Measurements from ENCODE around the gene PEX12.

Gene PEX12

DNA sequence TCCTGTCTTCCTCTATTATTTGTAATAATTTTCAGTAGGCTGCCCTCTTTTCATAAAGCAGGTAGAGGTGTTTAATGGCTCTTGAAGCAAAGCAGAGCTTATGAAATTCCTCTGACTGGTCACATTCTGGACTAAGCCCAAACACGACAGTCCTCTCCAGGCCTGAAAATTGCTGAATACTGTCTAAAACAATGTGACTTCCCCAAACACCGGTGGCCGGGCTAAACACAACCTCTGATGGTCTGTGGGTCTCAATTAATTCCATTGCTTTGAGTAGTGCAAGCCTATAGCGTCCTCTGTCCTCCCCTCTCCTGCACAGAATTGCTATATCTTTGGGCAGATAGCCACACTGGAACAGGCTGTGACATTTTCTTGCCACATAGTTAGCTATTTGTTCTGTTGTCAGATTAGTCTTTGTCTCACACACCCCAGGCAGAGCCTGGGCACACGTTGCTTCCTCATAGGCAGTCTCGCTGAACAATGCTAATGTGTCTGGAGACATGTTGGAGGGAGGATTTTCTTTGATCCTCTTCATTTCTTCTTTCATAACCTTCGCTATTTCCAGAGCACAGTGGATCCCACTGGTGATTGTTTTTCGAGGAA is 30.1 kb downstream of the PEX12 start:
- DNase-seq: no peak
- H3K27ac Mint-ChIP-seq: no peak overlapping the region
- TF ChIP-seq, protein P1, sequence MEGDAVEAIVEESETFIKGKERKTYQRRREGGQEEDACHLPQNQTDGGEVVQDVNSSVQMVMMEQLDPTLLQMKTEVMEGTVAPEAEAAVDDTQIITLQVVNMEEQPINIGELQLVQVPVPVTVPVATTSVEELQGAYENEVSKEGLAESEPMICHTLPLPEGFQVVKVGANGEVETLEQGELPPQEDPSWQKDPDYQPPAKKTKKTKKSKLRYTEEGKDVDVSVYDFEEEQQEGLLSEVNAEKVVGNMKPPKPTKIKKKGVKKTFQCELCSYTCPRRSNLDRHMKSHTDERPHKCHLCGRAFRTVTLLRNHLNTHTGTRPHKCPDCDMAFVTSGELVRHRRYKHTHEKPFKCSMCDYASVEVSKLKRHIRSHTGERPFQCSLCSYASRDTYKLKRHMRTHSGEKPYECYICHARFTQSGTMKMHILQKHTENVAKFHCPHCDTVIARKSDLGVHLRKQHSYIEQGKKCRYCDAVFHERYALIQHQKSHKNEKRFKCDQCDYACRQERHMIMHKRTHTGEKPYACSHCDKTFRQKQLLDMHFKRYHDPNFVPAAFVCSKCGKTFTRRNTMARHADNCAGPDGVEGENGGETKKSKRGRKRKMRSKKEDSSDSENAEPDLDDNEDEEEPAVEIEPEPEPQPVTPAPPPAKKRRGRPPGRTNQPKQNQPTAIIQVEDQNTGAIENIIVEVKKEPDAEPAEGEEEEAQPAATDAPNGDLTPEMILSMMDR (IDR thresholded peaks at IDR 0.05): no peak
- H3K4me3 Mint-ChIP-seq: no peak overlapping the region
- no peaks in the 10 kb centered on the region for H3K4me1 Mint-ChIP-seq
- no peaks in the 10 kb centered on the region for H3K36me3 Mint-ChIP-seq (ENCODE audit: low read depth)
- H3K9me3 Mint-ChIP-seq: no peaks in the 10 kb centered on the region
- H3K27me3 Mint-ChIP-seq (ENCODE audit: low read depth, poor library complexity): peaks cover 71% of the 10 kb centered on the region

DNA sequence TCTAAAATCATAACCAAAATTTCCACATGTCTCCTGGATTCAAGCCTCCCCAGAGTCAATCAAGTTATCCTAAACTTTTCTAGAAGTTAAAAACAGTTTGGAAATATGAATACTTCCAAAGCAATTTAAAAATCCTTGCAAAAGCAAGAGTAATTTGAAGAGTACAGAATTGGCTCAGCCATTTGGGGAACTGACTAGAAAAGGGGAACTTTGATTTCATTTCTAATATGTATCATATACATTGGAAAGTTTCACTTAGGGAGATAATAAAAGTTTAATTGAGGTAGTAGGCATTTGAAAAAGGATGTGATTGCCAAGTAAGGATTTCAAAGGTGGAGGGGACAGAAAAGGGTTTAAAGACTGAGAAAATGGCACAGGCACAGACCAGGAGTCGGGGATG is 31.9 kb downstream of the PEX12 start:
- Mint-ChIP-seq H3K36me3 (ENCODE audit: low read depth) (no peaks in the 10 kb centered on the region), H3K9me3 (no peaks in the 10 kb centered on the region), H3K27ac (no peak overlapping the region), H3K4me1 (no peaks in the 10 kb centered on the region), H3K4me3 (no peak overlapping the region), H3K27me3 (ENCODE audit: low read depth, poor library complexity) (peaks cover 61% of the 10 kb centered on the region)
- TF ChIP-seq, protein P1 (IDR thresholded peaks at IDR 0.05): no peak
- no peak for DNase-seq

DNA sequence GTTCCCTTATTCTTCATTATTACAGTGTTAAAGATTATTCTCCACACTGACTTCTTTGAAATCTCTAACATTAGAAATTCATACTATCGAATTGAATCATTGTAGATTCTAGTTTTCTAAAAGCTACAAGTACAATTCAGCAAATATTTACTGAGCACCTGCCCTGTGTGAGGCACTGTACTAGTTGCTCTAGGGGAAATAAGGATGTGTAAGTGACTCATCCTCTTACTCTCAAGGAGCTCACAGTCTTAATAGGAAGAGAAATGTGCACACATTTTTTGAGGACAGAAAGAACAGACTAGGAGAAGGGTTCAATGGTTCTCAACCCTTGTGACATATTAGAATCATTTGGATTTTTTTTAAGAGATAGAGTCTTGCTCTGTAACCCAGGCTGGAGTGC is 33.2 kb downstream of the PEX12 start:
- H3K9me3 Mint-ChIP-seq: no peaks in the 10 kb centered on the region
- no peak for DNase-seq
- H3K36me3 Mint-ChIP-seq (ENCODE audit: low read depth): no peaks in the 10 kb centered on the region
- H3K4me1 Mint-ChIP-seq: no peaks in the 10 kb centered on the region
- H3K27ac Mint-ChIP-seq: no peak overlapping the region
- H3K4me3 Mint-ChIP-seq: no peak overlapping the region
- H3K27me3 Mint-ChIP-seq (ENCODE audit: low read depth, poor library complexity): peaks cover 68% of the 10 kb centered on the region
- TF ChIP-seq, protein P1 (IDR thresholded peaks at IDR 0.05): no peak

DNA sequence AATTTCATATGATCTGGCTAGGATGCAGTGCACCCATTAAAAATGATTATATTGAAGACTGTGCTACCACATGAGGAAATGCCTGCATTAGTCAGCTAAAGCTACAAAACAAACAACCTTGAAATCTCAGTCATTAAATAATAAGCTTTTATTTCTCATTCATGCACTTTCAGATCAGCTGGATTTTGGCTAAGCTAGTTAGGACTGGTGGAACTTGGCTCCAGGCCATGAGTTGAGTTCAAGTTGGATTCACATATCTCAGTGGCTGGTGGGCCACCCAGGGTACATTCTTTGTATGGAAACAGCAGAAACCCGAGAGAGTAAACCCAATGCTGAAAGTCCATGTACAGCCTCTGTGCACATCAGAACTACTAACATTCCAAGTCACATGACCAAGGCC is 34.5 kb downstream of the PEX12 start:
- DNase-seq: no peak
- TF ChIP-seq, protein P1 (IDR thresholded peaks at IDR 0.05): no peak
- peaks cover 66% of the 10 kb centered on the region for H3K27me3 Mint-ChIP-seq (ENCODE audit: low read depth, poor library complexity)

DNA sequence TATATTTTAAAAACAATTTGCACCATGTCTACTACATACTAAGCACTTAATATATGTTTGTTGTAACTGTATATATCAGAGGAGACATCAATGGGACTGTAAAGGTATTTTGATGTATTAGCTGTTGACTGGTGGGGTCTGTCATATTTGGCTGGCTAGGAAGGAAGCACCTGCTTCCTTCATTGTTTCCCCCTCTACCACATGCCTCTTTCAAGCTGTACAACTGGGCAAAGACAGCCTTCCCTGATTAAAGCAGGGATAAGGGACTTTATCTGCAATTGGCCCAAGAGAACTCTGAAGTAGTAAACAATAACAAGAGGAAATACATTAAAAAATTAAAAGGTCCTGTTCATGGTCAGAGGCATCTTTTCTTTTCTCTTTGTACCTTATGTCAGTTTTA is 35.4 kb downstream of the PEX12 start:
- no peaks in the 10 kb centered on the region for H3K4me1 Mint-ChIP-seq
- H3K4me3 Mint-ChIP-seq: no peak overlapping the region
- TF ChIP-seq, protein P1 (IDR thresholded peaks at IDR 0.05): no peak
- peaks cover 58% of the 10 kb centered on the region for H3K27me3 Mint-ChIP-seq (ENCODE audit: low read depth, poor library complexity)
- H3K9me3 Mint-ChIP-seq: no peaks in the 10 kb centered on the region
- no peak overlapping the region for H3K27ac Mint-ChIP-seq
- H3K36me3 Mint-ChIP-seq (ENCODE audit: low read depth): no peaks in the 10 kb centered on the region
- no peak for DNase-seq

More for the DNA sequence above, 34.5 kb downstream of the PEX12 start:
- Mint-ChIP-seq H3K36me3 (ENCODE audit: low read depth) (no peaks in the 10 kb centered on the region), H3K4me1 (no peaks in the 10 kb centered on the region), H3K9me3 (no peaks in the 10 kb centered on the region), H3K27ac (no peak overlapping the region), H3K4me3 (no peak overlapping the region)

DNA sequence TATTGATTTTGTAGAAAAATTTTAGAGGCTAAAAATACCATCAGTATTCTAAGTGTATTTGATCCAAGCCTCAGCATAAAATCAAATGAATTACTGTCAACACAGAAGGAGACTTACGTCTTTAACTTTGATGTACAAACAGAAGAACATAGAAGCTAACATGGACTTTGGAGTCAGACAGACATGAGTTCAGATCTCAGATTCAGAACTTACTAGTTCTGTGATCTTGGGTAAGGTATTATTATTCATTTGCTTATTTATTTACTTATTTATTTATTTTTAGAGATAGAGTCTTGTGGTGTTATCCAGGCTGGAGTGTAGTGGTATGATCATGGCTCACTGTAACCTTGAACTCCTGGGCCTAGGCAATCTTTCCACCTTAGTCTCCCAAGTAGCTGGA is 36.9 kb downstream of the PEX12 start:
- Mint-ChIP-seq H3K9me3 (no peaks in the 10 kb centered on the region), H3K36me3 (ENCODE audit: low read depth) (no peaks in the 10 kb centered on the region), H3K4me1 (no peaks in the 10 kb centered on the region), H3K4me3 (no peak overlapping the region), H3K27ac (no peak overlapping the region), H3K27me3 (ENCODE audit: low read depth, poor library complexity) (peaks cover 48% of the 10 kb centered on the region)
- no peak for DNase-seq
- TF ChIP-seq, protein P1 (IDR thresholded peaks at IDR 0.05): no peak

Measured in nephron progenitor cell (in vitro differentiated cells).